ENCODE results near the gene CADM3. TPM values are rescaled to one million over a fixed set of nuclear protein-coding genes. Genes with fewer than 3 reads are reported as not detected.

The CADM3 gene
- total and polyA plus RNA-seq, 9 of the 15 experiments (the other 6 are each of a cell fraction or from before 2014, with no cell fraction given): 0.04 TPM; not detected in 8

DNA sequence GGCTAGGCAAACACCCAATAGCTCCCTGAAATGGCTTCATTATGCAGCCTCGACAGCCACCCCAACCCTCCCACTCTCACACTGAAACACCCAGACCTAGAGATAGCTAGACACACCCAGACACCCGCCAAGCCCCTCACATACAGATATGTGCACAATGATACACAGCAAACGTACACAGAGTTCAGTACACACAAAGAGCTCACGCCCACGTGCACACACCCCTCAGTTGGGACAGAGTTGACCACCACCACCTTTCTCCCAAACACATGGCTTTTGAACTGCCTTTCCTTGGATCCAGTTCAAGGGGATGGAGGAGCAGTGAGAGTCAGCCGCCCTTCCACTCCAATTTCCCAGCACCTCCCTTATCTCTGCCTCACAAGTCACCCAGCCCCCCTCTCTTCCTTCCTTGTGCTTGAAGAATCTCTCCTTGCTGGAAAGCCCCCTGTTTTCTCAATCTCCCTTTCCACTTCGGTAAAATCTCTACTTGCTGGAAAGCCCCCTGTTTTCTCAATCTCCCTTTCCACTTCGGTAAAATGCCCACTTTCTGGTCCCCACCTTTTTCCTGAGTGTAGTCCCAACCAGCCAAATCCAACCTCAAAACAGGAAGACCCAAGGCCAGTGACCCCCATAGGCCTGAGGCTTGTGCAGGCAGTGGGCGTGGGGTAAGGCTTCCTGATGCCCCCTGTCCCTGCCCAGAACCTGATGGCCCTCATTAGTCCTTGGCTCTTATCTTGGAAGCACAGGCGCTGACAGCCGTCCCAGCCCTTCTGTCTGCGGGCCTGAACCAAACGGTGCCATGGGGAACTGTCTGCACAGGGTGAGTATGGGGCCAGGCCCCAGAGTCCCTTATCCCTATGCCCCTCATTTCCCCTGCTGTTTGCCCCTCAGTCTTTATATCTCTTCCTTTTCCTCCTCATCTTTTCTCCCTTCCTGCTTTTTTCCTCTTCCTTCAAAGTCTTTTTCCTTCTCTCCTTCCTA, 33.0 kb downstream of the CADM3 start, which contains the start of gene ACKR1 (continued):
- TF ChIP-seq, protein P1, sequence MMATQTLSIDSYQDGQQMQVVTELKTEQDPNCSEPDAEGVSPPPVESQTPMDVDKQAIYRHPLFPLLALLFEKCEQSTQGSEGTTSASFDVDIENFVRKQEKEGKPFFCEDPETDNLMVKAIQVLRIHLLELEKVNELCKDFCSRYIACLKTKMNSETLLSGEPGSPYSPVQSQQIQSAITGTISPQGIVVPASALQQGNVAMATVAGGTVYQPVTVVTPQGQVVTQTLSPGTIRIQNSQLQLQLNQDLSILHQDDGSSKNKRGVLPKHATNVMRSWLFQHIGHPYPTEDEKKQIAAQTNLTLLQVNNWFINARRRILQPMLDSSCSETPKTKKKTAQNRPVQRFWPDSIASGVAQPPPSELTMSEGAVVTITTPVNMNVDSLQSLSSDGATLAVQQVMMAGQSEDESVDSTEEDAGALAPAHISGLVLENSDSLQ (IDR thresholded peaks at IDR 0.05): no peak
- 0 out of 2 replicates have a peak, but pooled peaks have one; percentile 8 for TF ChIP-seq MYC (IDR thresholded peaks at IDR 0.05; ENCODE audit: low read depth, low read length)
- no peak for TF ChIP-seq MYC (CRISPR knock-in tag; IDR thresholded peaks at IDR 0.05; ENCODE audit: borderline replicate concordance, low read depth)
- peak in 1 of 2 experiments; percentile 26; a peak in 1 of 4 replicates for TF ChIP-seq MAZ (CRISPR knock-in tag; conservative IDR thresholded peaks at IDR 0.05 in 1 of 2, IDR thresholded peaks at IDR 0.05 in 1 of 2)
- TF ChIP-seq, protein P2, sequence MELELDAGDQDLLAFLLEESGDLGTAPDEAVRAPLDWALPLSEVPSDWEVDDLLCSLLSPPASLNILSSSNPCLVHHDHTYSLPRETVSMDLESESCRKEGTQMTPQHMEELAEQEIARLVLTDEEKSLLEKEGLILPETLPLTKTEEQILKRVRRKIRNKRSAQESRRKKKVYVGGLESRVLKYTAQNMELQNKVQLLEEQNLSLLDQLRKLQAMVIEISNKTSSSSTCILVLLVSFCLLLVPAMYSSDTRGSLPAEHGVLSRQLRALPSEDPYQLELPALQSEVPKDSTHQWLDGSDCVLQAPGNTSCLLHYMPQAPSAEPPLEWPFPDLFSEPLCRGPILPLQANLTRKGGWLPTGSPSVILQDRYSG (tag; conservative IDR thresholded peaks at IDR 0.05; ENCODE audit: low read depth): no peak
- TF ChIP-seq BDP1 (IDR thresholded peaks at IDR 0.05; ENCODE audit: insufficient read depth, insufficient read length): no peak
- TF ChIP-seq MEF2D (tag; conservative IDR thresholded peaks at IDR 0.05; ENCODE audit: low read depth): no peak
- TF ChIP-seq TOE1 (IDR thresholded peaks at IDR 0.05; ENCODE audit: borderline replicate concordance): peak; percentile 29; the same call in 1 of the 2 replicates
- TF ChIP-seq TOE1 (CRISPR knock-in tag; IDR thresholded peaks at IDR 0.05; ENCODE audit: borderline replicate concordance, low read depth): no peak
- peak; percentile 26; the same call in 1 of the 2 replicates for TF ChIP-seq SMARCA4 (IDR thresholded peaks at IDR 0.05)
- peak; percentile 28; the same call in 1 of the 2 replicates for TF ChIP-seq ZBTB7A (IDR thresholded peaks at IDR 0.05; ENCODE audit: borderline replicate concordance, control insufficient read depth, low read depth, low read length)
- TF ChIP-seq TAL1 (IDR thresholded peaks at IDR 0.05): peak; percentile 59; the same call in 1 of the 2 replicates
- peak; percentile 64 for TF ChIP-seq TCF3 (CRISPR knock-in tag; IDR thresholded peaks at IDR 0.05)
- TF ChIP-seq NCOR1 (IDR thresholded peaks at IDR 0.05): peak; percentile 56; the same call in 1 of the 2 replicates
- TF ChIP-seq ZNF780A (CRISPR knock-in tag; IDR thresholded peaks at IDR 0.05): no peak
- TF ChIP-seq, protein P3, sequence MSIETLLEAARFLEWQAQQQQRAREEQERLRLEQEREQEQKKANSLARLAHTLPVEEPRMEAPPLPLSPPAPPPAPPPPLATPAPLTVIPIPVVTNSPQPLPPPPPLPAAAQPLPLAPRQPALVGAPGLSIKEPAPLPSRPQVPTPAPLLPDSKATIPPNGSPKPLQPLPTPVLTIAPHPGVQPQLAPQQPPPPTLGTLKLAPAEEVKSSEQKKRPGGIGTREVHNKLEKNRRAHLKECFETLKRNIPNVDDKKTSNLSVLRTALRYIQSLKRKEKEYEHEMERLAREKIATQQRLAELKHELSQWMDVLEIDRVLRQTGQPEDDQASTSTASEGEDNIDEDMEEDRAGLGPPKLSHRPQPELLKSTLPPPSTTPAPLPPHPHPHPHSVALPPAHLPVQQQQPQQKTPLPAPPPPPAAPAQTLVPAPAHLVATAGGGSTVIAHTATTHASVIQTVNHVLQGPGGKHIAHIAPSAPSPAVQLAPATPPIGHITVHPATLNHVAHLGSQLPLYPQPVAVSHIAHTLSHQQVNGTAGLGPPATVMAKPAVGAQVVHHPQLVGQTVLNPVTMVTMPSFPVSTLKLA (conservative IDR thresholded peaks at IDR 0.05): peak in 1 of 2 experiments; percentile 48; a peak in 2 of 4 replicates
- TF ChIP-seq CBFA2T2 (conservative IDR thresholded peaks at IDR 0.05): peak; percentile 48; the same call in 1 of the 2 replicates
- peak; percentile 53 for TF ChIP-seq MEIS2 (IDR thresholded peaks at IDR 0.05; ENCODE audit: partially characterized antibody)
- no peak for TF ChIP-seq CCAR2 (IDR thresholded peaks at IDR 0.05; ENCODE audit: low read depth, low read length)
